Mammary epithelial cell (primary cell): ENCODE measurements around the gene PPP2R3A.

ENCODE experiments used
- EZH2 ChIP-seq: IDR thresholded peaks from 2 replicates; pipeline ENCODE4 v1.6.1; 2012; ENCODE audit warnings: low read length, inconsistent platforms, borderline replicate concordance
- TF ChIP-seq, protein P1 (sequence below), 2 donors: IDR thresholded peaks in 1 of 2; conservative IDR thresholded peaks in 1 of 2; 2 replicates each; pipeline ENCODE4 v1.5.1; 2011 to 2012; ENCODE audit warnings: inconsistent platforms in 2 of 2, low read length in 2 of 2, mild to moderate bottlenecking in 2 of 2, control low read depth in 1 of 2, low read depth in 1 of 2; ENCODE audit not compliant: insufficient read depth in 1 of 2; ENCODE audit errors: extremely low read depth in 1 of 2

DNA sequence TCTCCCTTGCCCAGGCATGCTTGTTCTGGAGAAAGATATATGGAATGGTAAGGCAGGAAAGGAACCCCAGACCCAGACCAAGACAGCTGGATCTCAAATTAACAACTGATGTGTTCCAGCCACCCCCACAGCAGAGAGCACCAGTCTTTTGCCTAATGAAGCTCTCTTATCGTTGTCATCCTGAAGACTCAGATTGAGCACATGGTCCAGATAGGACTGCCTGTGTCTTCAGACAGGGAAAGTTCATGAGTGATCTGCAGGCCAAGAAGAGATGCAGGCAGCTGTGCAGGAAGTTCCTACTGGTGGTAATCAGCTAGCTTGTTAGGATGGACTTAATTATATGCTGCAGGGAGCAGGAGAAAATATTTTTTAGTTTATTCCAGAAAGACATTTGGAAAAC lies 53.3 kb downstream of the PPP2R3A start:
- TF ChIP-seq EZH2, result no peak
- TF ChIP-seq, protein P1, sequence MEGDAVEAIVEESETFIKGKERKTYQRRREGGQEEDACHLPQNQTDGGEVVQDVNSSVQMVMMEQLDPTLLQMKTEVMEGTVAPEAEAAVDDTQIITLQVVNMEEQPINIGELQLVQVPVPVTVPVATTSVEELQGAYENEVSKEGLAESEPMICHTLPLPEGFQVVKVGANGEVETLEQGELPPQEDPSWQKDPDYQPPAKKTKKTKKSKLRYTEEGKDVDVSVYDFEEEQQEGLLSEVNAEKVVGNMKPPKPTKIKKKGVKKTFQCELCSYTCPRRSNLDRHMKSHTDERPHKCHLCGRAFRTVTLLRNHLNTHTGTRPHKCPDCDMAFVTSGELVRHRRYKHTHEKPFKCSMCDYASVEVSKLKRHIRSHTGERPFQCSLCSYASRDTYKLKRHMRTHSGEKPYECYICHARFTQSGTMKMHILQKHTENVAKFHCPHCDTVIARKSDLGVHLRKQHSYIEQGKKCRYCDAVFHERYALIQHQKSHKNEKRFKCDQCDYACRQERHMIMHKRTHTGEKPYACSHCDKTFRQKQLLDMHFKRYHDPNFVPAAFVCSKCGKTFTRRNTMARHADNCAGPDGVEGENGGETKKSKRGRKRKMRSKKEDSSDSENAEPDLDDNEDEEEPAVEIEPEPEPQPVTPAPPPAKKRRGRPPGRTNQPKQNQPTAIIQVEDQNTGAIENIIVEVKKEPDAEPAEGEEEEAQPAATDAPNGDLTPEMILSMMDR (conservative IDR thresholded peaks at IDR 0.05 in 1 of 2, IDR thresholded peaks at IDR 0.05 in 1 of 2; ENCODE audit: extremely low read depth in 1 of 2, insufficient read depth in 1 of 2, low read depth in 1 of 2, low read length in 2 of 2), result no peak
